Muscle of leg (tissue), 11 donors: ENCODE results near the gene TGM2. TPM values are rescaled to one million over a fixed set of nuclear protein-coding genes. Genes with fewer than 3 reads are reported as not detected.

Experiments
- DNase-seq: peaks from one replicate; pipeline ENCODE4 v3.0.0; 2013
- H3K27ac ChIP-seq: one replicate; pipeline ENCODE4 v1.5.1; 2013; ENCODE audit warnings: mild to moderate bottlenecking, low read length, control low read depth
- H3K27me3 ChIP-seq: one replicate; pipeline ENCODE4 v1.6.1; 2013; ENCODE audit warnings: low read length; ENCODE audit not compliant: control insufficient read depth, insufficient read depth
- H3K36me3 ChIP-seq: one replicate; pipeline ENCODE4 v1.6.1; 2013; ENCODE audit warnings: low read length; ENCODE audit not compliant: control insufficient read depth, insufficient read depth
- H3K4me1 ChIP-seq: one replicate; pipeline ENCODE4 v1.6.1; 2013; ENCODE audit warnings: low read length; ENCODE audit not compliant: control insufficient read depth, insufficient read depth
- H3K4me3 ChIP-seq: one replicate; pipeline ENCODE4 v1.5.1; 2013; ENCODE audit warnings: low read length, control low read depth
- H3K9me3 ChIP-seq: replicated peaks from 2 replicates; pipeline ENCODE4 v1.6.1; 2013; ENCODE audit warnings: low read depth, low read length; ENCODE audit not compliant: control insufficient read depth
- WGBS: methylation state at CpG from one replicate; pipeline ENCODE4 v1.1.5; 2013; ENCODE audit warnings: missing lambda C conversion rate; ENCODE audit not compliant: insufficient coverage; 5-methylcytosine and 5-hydroxymethylcytosine counted together
- polyA plus RNA-seq, 8 donors: library from polyadenylated mRNA; unstranded; fragments of 120-200 nt; gene quantifications; one replicate each; pipeline versions ENCODE4 v1.2.1 to v1.2.3, GENCODE V29; 2013; ENCODE audit warnings: inconsistent platforms in 1 of 8, low replicate concordance in 1 of 8; ENCODE audit not compliant: insufficient read length in 8 of 8, insufficient read depth in 1 of 8
- total RNA-seq: library from RNA; stranded (reverse); fragments of 120-200 nt; gene quantifications from one replicate; pipeline ENCODE4 v1.2.4, GENCODE V29; 2013

Gene TGM2
- total and polyA plus RNA-seq, 9 donors: 10.1 to 40.9 (median 13.9) TPM

- Histone ChIP-seq H3K9me3 (no peaks in the 10 kb centered on the region), H3K27me3 (no peaks in the 10 kb centered on the region), H3K27ac (no peak overlapping the region), H3K36me3 (no peaks in the 10 kb centered on the region), H3K4me1 (peaks cover 59% of the 10 kb centered on the region), H3K4me3 (no peak overlapping the region)
- no peak for DNase-seq
- 85% methylated on average over 4 of the region's 13 CpGs for WGBS
Measured at GRCh38 chr20:38155811-38156210, 9.3 kb downstream of the TGM2 start.

- no peak for DNase-seq
- Histone ChIP-seq H3K36me3 (peaks cover 5% of the 10 kb centered on the region), H3K4me1 (peaks cover 47% of the 10 kb centered on the region), H3K27me3 (no peaks in the 10 kb centered on the region), H3K27ac (peak overlapping the region; percentile 92), H3K4me3 (no peak overlapping the region), H3K9me3 (no peaks in the 10 kb centered on the region)
- WGBS: 100% methylated on average over 1 of the region's 5 CpGs
Measured at GRCh38 chr20:38153401-38153800, 11.7 kb downstream of the TGM2 start.

GRCh38 chr20:38152621-38153221 is 12.3 kb downstream of the TGM2 start:
- Histone ChIP-seq H3K4me3 (no peak overlapping the region), H3K4me1 (peaks cover 40% of the 10 kb centered on the region), H3K36me3 (peaks cover 5% of the 10 kb centered on the region), H3K27me3 (no peaks in the 10 kb centered on the region), H3K9me3 (no peaks in the 10 kb centered on the region), H3K27ac (peak overlapping the region; percentile 92)
- DNase-seq: peak; percentile 71
- 83% methylated on average over 9 of the region's 22 CpGs for WGBS

- no peak overlapping the region for H3K4me3 ChIP-seq
Measured at GRCh38 chr20:38152175-38152620, 12.9 kb downstream of the TGM2 start.

GRCh38 chr20:38151455-38151854 is 13.6 kb downstream of the TGM2 start:
- H3K27ac ChIP-seq: peak overlapping the region; percentile 92
- no peak overlapping the region for H3K4me3 ChIP-seq
- H3K27me3 ChIP-seq: no peaks in the 10 kb centered on the region
- 89% methylated on average over 2 of the region's 3 CpGs for WGBS
- peaks cover 5% of the 10 kb centered on the region for H3K36me3 ChIP-seq
- H3K4me1 ChIP-seq: peaks cover 31% of the 10 kb centered on the region
- no peaks in the 10 kb centered on the region for H3K9me3 ChIP-seq
- DNase-seq: no peak

More at GRCh38 chr20:38152175-38152620, 12.9 kb downstream of the TGM2 start:
- Histone ChIP-seq H3K27me3 (no peaks in the 10 kb centered on the region), H3K27ac (peak overlapping the region; percentile 92), H3K9me3 (no peaks in the 10 kb centered on the region), H3K4me1 (peaks cover 36% of the 10 kb centered on the region), H3K36me3 (peaks cover 5% of the 10 kb centered on the region)
- DNase-seq: peak; percentile 74
- 8% methylated on average over 4 of the region's 7 CpGs for WGBS

- Histone ChIP-seq H3K36me3 (peaks cover 5% of the 10 kb centered on the region), H3K9me3 (no peaks in the 10 kb centered on the region), H3K4me1 (peaks cover 25% of the 10 kb centered on the region), H3K27ac (no peak overlapping the region), H3K27me3 (no peaks in the 10 kb centered on the region), H3K4me3 (no peak overlapping the region)
- 91% methylated on average over 7 of the region's 8 CpGs for WGBS
- no peak for DNase-seq
Measured at GRCh38 chr20:38150335-38151170, 14.5 kb downstream of the TGM2 start.

GRCh38 chr20:38148328-38149102 is 16.6 kb downstream of the TGM2 start:
- no peaks in the 10 kb centered on the region for H3K27me3 ChIP-seq
- no peak overlapping the region for H3K4me3 ChIP-seq
- 75% methylated on average over 9 of the region's 9 CpGs for WGBS
- no peak overlapping the region for H3K27ac ChIP-seq
- H3K36me3 ChIP-seq: peaks cover 5% of the 10 kb centered on the region
- H3K4me1 ChIP-seq: peaks cover 37% of the 10 kb centered on the region
- no peaks in the 10 kb centered on the region for H3K9me3 ChIP-seq
- no peak for DNase-seq

GRCh38 chr20:38147751-38148150 is 17.3 kb downstream of the TGM2 start:
- Histone ChIP-seq H3K9me3 (no peaks in the 10 kb centered on the region), H3K27me3 (no peaks in the 10 kb centered on the region), H3K36me3 (peaks cover 5% of the 10 kb centered on the region), H3K27ac (no peak overlapping the region), H3K4me1 (peaks cover 40% of the 10 kb centered on the region), H3K4me3 (no peak overlapping the region)
- WGBS: 80% methylated on average over 9 of the region's 14 CpGs
- no peak for DNase-seq

GRCh38 chr20:38147163-38147562 is 17.9 kb downstream of the TGM2 start:
- H3K27me3 ChIP-seq: no peaks in the 10 kb centered on the region
- DNase-seq: no peak
- no peak overlapping the region for H3K4me3 ChIP-seq
- H3K36me3 ChIP-seq: peaks cover 5% of the 10 kb centered on the region
- H3K4me1 ChIP-seq: peaks cover 34% of the 10 kb centered on the region
- 58% methylated on average over 6 of the region's 9 CpGs for WGBS
- no peaks in the 10 kb centered on the region for H3K9me3 ChIP-seq
- H3K27ac ChIP-seq: no peak overlapping the region

- Histone ChIP-seq H3K27ac (no peak overlapping the region), H3K4me1 (peaks cover 28% of the 10 kb centered on the region), H3K27me3 (no peaks in the 10 kb centered on the region), H3K9me3 (no peaks in the 10 kb centered on the region), H3K4me3 (no peak overlapping the region), H3K36me3 (peaks cover 5% of the 10 kb centered on the region)
- no peak for DNase-seq
- WGBS: 87% methylated on average over 20 of the region's 20 CpGs
Measured at GRCh38 chr20:38146628-38147027, 18.4 kb downstream of the TGM2 start.
